Activated CD4-positive, alpha-beta T cell treated with anti-CD3 and anti-CD28 coated beads, Interleukin-2, amount 50 U/mL, for 48 hours (primary cell): Measurements from ENCODE around the gene PGAP3.

Source experiments
- DNase-seq, 2 experiments: peaks; one replicate each; pipeline ENCODE4 v3.0.0-alpha.2; 2020

The PGAP3 gene

DNA sequence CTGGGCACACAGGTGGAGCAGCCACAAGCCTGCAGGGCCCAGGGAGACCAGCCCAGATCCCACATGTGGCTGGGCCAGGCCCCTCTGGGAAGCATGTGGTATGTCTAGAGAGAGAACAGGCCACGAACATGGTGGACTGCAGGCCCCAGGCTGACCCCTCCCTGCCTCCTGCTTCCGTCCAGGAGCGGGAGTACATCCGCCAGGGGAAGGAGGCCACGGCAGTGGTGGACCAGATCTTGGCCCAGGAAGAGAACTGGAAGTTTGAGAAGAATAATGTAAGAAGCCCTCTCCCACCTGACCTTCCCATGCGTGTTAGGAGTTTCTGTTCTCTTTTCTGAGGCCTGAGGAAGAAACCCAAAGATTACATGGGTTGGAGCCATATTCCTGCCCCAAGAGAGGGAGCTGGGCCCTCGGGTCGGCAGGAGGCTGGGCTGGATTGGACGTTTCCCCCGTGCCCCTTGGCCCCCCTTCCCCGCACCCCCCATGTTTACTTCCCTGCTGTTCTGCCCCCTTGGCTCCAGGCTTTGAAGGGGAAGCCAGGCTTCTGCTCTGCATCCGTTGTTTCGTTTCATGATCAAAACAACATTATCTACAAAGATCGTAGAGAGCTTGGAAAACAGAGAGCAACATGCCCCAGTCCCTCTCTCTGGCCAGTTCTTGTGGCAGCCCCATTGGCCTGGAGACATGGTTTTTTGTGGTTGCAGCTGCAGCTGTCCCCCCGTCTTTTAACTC, 28.4 kb downstream of the PGAP3 start:
- DNase-seq: no peak

DNA sequence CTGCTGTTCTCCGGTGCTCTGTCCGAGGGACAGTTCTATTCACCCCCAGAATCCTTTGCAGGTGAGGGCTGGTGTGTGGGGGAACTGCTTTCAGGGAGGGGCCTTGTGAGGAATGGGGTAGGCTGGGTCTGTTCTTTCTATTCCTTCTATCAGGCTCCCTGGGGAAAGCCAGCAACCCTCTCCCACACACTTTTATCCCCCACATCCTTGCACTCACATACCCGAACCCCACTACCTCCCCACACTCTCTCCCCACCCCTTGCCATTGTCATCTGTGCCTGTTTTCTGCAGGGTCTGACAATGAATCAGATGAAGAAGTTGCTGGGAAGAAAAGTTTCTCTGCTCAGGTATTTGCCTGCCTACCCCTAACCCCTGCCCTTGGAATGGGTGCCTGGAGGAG, 29.1 kb downstream of the PGAP3 start:
- DNase-seq: no peak

DNA sequence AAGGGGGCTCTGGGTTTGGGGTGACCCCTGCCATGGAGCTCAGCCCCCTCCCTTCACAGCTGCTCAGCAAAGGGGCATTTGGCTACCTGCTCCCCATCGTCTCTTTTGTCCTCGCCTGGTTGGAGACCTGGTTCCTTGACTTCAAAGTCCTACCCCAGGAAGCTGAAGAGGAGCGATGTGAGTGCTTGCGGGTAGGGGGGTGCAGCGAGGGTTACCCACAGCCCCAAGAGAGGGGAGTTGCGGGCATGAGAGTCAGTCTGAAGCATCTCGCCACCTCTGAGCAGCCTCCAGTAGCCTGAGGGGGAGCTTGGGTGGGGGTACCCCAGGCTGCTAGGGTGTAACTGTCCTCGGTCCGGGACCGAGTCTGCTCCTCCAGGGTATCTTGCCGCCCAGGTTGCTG, 29.5 kb downstream of the PGAP3 start:
- no peak for DNase-seq

DNA sequence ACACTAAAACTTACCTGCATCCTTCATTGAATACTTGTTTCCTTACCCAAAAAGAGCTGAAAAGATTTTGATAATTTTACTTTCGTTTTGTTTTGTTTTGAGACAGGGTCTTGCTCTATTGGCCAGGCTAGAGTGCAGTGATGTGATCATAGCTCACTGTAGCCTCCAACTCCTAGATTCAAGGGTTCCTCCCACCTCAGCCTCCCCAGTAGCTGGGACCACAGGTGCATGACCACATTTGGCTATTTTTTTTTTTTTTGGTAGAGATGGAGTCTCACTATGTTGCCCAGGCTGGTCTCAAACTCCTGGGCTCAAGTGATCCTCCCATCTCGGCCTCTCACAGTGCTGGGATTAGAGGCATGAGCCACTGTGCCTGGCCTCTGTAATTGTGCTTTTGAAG, 32.8 kb downstream of the PGAP3 start:
- DNase-seq: no peak

DNA sequence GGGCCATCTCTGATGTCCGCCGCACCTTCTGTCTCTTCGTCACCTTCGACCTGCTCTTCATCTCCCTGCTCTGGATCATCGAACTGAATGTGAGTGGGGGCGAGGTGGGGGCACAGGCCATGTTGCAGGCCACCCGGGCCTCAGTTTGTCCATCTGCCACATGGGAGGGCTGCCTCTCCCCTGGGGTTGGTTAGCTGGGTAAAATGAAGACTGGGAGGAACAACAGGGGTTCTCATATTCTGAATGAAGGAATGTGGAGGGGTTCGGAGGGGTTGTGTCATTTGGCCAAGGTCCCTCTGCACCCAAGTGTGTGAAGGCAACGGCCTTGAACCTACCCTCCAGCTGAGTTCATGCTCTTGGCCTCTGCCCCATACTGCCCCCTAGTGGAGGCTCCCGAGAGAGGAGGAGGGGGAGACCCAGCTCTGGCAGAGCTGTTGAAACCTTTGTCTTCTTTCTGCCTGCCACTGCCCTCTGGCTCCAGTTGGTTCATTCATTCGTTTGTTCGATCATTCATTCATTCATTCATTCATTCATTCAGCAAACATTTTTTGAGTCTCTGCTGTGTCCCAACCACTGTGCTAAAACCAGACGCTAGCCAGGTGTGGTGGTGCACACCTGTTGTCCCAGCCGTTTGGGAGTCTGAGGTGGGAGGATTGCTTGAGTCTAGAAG, 34.1 kb downstream of the PGAP3 start:
- peak; percentile 89 to 90 for DNase-seq

DNA sequence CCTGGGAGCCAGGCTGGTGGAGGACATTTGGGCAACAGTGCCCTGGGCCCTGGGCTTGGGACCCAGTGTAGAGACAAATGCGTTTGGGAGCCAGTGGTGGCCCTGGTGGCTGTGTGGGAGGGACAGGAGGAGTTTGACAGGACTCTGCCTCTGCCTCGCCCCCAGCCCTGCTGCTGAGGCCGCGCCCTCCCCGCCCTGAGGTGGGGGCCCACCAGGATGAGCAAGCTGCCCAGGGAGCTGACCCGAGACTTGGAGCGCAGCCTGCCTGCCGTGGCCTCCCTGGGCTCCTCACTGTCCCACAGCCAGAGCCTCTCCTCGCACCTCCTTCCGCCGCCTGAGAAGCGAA, 34.6 kb downstream of the PGAP3 start:
- no peak for DNase-seq

DNA sequence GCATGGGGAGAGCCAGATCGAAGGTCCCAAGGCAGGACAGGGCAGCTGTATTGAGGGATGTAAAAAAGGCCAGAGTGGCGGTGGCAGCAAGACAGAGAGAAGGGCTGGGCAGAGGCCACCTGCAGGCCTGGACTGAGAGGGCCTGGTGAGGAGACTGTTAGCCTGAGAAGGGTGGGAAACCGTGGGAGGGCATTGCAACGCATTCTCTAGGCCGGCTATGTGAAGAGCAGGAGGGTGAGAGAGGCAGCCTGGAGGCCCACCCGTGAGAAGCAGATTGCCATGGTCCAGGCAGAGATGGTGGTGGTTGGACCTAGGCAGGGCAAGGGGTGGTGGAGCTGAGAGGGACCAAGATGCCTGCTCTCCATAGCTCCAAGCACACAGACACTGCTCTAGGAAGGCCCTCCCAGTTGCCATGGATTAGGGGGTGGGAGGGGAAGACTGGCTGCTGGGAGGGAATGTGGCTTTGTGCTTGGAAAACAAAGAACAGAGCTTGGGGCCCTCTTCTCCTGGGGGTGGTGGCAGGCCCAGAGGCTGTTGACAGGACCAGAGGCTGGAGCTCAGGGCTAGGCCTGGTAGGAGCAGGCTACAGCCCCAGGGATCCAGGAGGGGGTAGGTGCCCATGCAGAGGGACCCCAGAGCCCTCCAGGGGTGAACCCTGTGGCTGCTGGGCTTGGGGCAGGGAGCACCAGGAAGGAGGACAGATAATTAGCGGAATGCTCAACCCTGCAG, 35.1 kb downstream of the PGAP3 start:
- no peak for DNase-seq

DNA sequence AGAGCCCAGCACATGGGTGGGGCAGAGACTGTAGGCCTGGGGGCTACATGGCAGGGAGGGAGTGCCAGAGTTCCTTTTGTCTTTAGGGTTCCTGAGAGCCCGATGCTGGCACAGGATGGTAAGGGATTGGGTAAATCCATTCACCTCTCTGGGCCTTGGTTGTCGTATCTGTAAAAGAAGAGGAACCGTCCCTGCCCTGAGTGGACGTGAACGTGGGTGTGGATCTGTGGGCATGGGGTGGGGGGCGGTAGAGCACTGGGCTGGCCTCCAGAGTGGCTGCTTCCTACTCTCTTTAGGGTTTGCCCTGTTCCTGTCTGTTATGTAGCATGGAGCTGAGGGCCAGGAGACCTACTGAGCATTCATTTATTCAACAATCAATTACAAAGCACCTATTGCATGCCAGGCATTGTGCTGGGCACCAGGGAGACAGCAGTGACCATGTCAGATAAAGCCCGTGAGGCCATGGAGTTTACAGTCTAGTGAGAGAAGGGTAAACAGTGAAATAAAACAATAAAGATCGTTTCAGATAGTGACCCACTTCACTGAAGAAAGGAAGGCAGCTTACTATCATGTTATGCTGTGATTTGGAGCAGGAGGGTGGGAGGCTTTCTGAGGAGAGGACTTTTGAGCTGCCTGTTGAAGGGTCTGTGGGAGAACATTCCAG, 35.8 kb downstream of the PGAP3 start:
- DNase-seq: no peak

DNA sequence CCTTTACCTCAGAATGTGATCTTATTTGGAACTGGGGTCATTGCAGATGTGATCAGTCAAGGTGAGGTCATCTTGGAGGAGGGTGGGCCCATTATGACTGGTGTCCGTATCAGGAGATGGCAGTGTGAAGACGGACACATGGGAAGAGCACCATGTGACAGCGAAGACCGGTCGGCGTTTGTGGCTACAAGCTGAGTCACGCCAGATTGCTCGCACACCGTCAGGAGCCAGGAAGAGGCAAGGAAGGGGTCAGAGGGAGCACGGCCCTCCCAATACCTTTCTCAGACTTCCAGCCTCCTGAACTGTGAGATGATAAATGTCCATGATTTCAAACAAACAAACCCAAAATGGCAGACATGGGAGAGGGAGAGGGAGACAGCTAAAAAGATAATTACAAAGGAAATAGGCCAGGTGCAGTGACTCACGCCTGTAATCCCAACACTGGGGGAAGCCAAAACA, 37.7 kb downstream of the PGAP3 start:
- DNase-seq: no peak

DNA sequence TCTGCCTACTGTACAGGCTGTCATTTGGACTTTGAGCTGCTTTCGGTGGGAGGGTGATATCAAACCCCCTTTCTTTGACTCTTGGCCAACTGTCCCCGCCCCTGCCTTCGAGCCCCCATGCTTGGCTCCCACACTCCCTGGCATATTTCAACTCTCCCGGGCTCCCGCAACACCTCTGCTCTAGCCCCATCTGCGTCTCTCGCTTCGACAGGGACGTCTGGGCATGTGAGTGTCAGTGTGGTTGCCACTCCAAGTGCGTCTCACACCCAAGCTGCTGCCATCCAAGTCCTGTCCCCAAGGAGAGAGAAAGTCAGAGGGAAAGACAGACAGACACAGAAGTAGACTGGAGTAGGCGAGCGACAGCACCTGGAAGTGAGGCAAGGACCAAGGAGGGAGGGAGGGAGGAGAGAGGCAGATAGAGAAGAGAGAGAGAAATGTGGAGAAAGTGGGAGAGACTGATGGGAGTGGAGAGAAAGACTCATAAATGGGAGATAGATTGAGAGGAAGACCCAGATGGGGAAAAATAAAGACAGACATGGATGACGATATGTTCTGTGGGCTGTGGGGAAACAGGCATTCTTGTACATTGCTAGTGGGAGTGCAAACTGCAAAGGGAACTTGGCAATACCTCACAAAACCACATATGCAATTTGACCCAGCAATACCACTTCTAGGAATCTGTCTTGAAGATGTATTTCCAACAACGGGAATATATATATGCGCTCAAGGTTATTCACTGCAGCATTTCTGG, 39.1 kb downstream of the PGAP3 start:
- no peak for DNase-seq

DNA sequence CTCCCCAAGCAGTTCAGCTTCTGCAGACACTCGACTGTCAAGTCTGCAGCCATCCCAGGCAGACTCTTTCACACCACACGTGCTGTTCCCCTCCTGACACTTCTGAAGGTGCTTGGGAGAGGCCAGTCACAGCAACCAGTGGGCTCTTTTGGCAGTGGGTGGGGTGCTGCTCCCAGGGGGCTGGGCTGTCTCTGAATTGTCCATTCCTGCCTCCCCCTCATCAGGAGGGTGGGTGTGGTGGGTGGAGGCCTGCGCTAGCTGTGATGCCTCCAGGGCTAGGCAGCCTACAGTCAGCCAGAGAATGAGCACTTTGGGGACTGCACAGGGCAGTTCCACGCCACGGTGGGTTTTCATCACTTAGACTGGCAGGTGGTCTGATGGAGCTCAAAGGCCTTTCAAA, 40.6 kb downstream of the PGAP3 start:
- no peak for DNase-seq

DNA sequence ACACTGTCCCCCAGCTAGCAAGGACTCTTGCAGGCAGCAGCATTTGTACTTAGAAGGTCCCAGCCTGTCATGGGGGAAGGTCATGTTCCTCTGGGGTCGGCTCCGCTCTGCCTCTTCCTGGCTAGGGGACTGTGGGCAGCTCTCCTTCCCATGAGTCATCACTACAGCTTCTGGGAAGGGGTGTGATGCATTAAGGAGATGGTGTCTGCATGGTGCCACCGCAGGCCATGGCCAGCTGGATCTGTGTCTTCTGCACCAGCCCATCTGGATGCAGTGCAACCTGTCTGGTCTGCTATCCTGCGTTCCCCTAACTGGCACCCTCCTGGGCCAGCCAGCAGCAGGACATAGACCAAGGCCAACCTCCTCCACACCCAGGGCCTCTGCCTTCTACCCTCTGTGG, 44.6 kb downstream of the PGAP3 start:
- DNase-seq: no peak

DNA sequence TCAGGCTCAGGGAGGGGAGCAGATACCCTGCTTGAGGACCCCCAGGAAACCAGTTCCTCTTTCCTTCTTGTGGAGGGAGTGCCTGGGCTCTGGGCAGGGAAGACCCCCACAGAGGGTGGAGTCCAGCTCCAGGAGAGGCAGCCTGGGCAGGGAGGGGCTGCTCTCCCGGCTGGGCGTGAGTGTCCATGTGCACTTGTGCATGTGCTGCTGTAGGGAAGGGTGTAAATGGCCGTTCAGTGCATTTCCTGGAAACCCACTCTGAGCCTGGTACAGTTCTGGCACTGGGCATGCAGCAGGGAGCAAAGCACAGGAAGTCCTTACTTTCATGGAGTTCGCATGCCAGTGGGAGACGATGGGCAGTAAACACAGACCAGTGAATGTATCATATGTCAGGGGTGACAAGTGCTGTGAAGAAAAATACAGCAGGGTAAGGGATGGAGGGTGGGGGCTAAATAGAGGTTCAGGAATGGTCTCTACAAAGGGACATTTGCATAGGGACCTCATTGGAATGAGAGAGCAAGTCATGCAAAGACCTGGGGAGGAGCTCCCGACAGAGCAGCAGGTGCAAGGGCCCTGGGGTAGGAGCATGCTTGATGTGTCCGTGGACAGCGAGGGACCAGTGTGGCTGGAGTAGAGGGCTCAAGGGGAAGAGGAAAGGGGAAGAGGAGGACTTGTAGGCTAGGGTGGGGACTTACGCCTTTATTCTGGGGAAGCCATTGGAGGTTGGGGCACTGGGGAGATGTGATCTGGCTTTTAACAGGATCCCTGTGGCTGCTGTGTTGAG, 45.4 kb downstream of the PGAP3 start:
- DNase-seq: no peak

DNA sequence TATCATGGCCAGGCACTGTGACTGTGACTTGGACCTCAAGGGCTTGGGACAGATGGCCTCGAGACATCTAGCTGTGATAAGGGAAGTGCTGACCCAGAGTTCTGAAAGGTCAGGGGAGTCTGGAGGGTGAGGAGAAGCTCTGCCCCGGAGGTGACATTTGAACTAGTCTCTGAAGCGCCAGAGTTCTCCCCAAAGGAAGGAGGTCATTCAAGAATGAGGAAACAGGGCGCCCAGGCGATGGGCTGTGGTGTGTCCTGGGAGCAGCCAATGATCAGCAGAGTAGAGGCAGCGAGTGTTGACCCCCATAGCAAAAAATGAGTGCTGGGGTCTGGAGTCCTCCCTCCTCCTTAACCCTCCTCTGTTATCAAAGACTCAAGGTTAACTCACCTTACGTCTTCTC, 46.0 kb downstream of the PGAP3 start:
- DNase-seq: no peak

DNA sequence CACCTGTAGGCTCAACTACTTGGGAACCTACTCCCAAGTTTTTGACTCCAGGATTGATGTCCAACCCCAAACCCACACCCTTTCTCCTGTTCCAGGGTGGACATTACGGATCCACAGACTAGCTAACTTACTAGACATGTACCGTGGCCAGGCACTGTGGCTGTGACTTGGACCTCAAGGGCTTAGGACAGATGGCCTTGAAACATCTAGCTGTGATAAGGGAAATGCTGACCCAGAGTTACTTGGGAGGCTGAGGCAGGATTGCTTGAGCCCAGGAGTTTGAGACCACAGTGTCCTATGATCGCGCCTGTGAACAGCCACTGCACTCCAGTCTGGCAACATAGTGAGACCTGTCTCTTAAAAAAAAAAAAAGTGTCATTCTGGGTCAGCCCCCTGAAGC, 46.8 kb downstream of the PGAP3 start:
- no peak for DNase-seq

DNA sequence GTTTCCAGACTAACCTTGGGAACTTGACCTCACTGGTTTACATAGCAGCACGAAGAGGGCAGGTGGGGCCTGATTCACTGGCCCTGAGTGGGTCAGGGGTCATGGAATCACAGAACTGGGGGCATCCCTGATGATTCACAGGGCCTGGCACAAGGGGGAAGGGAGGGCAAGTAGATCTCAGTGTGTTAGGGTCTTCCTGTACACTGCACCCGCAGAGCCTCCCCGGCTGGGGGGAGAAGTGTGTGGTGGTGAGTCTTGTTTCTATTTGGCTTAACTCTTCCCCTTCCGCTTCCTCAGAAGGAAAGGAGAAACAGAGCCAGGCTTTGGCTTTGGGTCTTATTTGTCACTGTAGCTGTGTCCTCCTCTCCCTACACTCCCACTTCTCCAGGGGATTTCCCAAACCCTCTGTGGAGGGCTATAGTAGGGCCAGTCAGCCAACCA, 47.2 kb downstream of the PGAP3 start:
- no peak for DNase-seq

DNA sequence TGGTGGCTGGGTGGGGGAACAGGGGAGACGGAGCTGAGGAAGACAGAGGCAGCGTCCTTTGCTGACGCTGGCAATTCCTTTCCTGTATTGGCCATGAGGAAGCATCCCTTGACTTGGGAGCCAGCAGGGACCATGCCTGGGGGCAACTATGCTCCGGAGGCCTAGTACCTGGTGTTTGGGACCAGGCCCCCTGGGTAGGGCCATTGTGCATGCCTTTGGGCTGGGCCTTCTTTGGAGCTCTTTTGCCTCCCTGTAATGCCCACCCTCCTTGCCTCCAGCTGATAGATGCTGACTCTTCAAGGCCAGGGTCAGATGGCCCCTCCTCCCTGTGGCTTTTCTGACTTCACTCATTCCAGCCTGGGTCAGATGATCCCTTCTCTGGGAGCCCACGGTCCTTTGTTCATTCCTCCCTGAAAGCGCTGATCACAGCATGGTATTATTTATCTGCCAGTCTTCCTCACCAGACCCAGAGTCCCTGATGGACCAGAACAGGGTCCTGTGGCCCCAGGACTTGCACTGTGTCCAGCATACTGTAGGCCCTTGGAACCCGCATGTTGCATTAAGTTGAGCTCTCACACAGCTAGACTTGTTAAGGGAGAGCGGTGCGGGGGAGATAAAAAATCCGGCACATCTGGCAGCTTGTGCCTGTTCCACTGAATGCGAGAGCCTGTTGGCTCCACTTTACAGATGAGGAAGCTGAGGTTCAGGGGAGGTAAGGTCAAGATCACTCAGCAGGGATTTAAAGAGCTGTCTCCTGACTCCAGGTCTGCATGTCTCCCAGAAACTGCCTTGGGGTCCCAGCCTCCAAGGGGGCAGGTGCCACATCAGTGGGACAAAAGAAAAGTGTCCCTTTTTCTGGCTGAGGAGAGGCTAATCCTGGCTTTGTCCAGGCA, 48.0 kb downstream of the PGAP3 start:
- DNase-seq: no peak

DNA sequence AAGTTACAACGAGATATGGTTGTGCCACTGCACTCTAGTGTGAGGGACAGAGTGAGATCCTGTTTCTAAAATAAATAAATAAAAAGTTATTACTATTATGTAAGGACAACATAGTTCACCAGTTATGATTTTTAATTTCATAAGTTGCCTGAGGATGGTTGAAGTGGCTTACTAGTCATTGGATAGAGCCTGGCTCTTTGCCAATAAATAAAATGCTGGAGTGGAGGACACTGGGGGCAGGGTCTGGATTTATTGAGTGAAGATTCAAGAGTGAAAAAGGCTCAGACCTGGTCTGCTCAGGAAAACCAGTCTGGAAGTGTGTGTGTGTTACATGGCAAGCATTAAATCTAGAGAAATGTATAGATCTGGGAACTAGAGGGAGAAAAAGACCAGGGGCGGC, 48.8 kb downstream of the PGAP3 start:
- DNase-seq: no peak

DNA sequence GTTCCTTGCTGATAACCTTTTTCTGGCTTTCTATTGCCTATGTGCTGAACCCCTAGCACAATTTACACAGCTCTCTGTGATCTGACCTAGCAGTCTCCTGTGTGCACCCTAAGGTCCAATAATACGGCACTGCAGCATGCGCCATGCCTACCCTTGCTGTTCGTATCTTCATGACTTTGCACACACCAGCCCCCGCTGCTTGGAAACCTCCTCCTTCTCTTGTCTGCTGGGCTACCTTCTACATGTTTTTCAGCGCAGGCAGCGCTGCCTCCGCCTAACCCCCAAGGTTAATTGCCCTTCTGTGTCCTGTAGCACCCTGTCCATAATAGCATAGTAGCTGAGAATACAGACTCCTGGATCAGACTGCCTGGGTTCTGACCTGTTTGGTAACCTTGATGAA, 49.5 kb downstream of the PGAP3 start:
- no peak for DNase-seq

DNA sequence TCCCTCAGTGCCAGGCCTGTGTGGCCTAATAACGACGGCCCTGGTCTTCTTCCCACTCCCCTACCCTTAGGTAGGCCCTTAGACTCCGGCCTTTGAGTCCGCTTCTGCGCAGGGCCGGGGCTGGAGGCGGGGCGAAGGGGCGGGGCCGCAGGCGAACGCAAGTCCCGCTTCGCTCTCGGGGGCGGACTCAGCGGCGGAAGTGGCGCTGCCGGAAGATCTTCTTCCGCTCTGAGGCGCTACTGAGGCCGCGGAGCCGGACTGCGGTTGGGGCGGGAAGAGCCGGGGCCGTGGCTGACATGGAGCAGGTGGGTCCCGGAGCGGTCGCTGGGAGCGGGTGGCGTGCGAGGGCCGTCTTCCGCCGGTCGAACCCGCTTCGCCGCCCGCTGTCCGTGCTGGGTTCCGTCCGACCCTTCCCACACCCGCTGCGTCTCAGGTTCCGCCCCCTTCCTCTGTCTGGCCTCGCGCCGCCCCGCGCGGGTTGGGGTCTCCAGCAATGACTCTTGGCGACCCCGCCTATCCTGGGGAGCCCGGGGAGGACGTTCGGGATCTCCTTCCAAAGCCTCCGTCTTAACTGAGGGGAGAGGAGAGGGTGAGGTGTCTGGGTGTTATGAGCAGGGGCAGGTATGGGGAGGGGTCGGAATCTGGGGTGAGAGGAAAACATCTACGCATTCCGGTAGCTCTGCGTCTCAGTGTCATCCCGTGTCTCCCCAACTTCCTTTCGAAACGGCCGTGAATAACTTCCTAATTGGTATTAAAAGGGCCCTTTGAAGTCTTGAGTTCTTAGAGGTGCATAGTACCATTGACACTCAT, 50.7 kb downstream of the PGAP3 start, which contains the start of gene STARD3:
Gene STARD3, plus strand, starts transcription at position 218 of the 810 bp plus-strand sequence. CDS start 16,388 bp downstream, outside the sequence.
- DNase-seq: peak; percentile 95
